GM19463 (cell line): Measurements from ENCODE around the gene TUBB1.
"Not testable (repeated sequence)": the region's sequence is repeated elsewhere in the genome, so short reads cannot be mapped to it uniquely, and the experiment has no call there.

Experiments used
- ATAC-seq: cut with Tn5 transposase; IDR thresholded peaks from one replicate; pipeline ENCODE4 v1.9.1; 2021; ENCODE audit warnings: mild to moderate bottlenecking, moderate library complexity; ENCODE audit not compliant: unreplicated experiment

The TUBB1 gene

GRCh38 chr20:59004763-59005522 lies 14.3 kb upstream of the TUBB1 start:
- ATAC-seq: peak; percentile 67

- ATAC-seq: no peak
Measured at GRCh38 chr20:59005523-59006166, 13.6 kb upstream of the TUBB1 start.

GRCh38 chr20:59006167-59006863 lies 12.9 kb upstream of the TUBB1 start:
- ATAC-seq: no peak

- peak; percentile 23 for ATAC-seq
Measured at GRCh38 chr20:59006864-59007664, 12.2 kb upstream of the TUBB1 start, which contains the start of gene CTSZ. TSS of gene CTSZ (minus strand) at chr20:59007254. CDS start at chr20:59007128, 126 bp downstream.

- ATAC-seq: peak; percentile 27
Measured at GRCh38 chr20:59007665-59008511, 11.3 kb upstream of the TUBB1 start.

GRCh38 chr20:59008715-59009336 lies 10.4 kb upstream of the TUBB1 start:
- ATAC-seq: no peak

GRCh38 chr20:59010321-59010994 lies 8.8 kb upstream of the TUBB1 start:
- ATAC-seq: no peak

GRCh38 chr20:59010995-59011873 lies 8.0 kb upstream of the TUBB1 start:
- no peak for ATAC-seq

- ATAC-seq: not testable (repeated sequence)
Measured at GRCh38 chr20:59011874-59012157, 7.4 kb upstream of the TUBB1 start.

- no peak for ATAC-seq
Measured at GRCh38 chr20:59013031-59013951, 5.9 kb upstream of the TUBB1 start.

GRCh38 chr20:59013959-59014608 lies 5.1 kb upstream of the TUBB1 start:
- ATAC-seq: no peak

- no peak for ATAC-seq
Measured at GRCh38 chr20:59014680-59015389, 4.4 kb upstream of the TUBB1 start.

- ATAC-seq: no peak
Measured at GRCh38 chr20:59015411-59015810, 3.8 kb upstream of the TUBB1 start.

GRCh38 chr20:59015812-59016711 lies 3.2 kb upstream of the TUBB1 start:
- no peak for ATAC-seq
